H9 (cell line): ENCODE results near the gene UCKL1. TPM values are rescaled to one million over a fixed set of nuclear protein-coding genes. Genes with fewer than 3 reads are reported as not detected.

Experiments used
- DNase-seq: peaks from one replicate; pipeline ENCODE4 v3.0.0-alpha.2; 2017
- H2AFZ ChIP-seq: one replicate; pipeline ENCODE4 v1.6.1; 2013; ENCODE audit warnings: mild to moderate bottlenecking, low read length, control low read depth, moderate library complexity
- H2AK5ac ChIP-seq: 2 replicates; pipeline ENCODE4 v1.6.1; 2013; ENCODE audit warnings: low read length, control low read depth, mixed read lengths; ENCODE audit not compliant: insufficient read length
- H2BK120ac ChIP-seq: one replicate; pipeline ENCODE4 v1.6.1; 2013; ENCODE audit warnings: low read depth, mild to moderate bottlenecking, low read length, control low read depth, inconsistent platforms; ENCODE audit not compliant: poor library complexity, severe bottlenecking
- H2BK12ac ChIP-seq: 2 replicates; pipeline ENCODE4 v1.6.1; 2013; ENCODE audit warnings: low read length, control low read depth, mixed read lengths, low read depth; ENCODE audit not compliant: insufficient read length
- H2BK15ac ChIP-seq: 2 replicates; pipeline ENCODE4 v1.6.1; 2013; ENCODE audit warnings: low read depth, low read length, control low read depth
- H2BK20ac ChIP-seq: one replicate; pipeline ENCODE4 v1.6.1; 2013; ENCODE audit warnings: low read depth, mild to moderate bottlenecking, low read length, control low read depth, inconsistent platforms; ENCODE audit not compliant: poor library complexity, severe bottlenecking
- H2BK5ac ChIP-seq: 2 replicates; pipeline ENCODE4 v1.6.1; 2013; ENCODE audit warnings: low read length, control low read depth, mixed read lengths; ENCODE audit not compliant: insufficient read length
- H3K14ac ChIP-seq: 2 replicates; pipeline ENCODE4 v1.6.1; 2013; ENCODE audit warnings: low read length, control low read depth; ENCODE audit not compliant: insufficient read depth
- H3K18ac ChIP-seq: 2 replicates; pipeline ENCODE4 v1.6.1; 2013; ENCODE audit warnings: low read depth, mild to moderate bottlenecking, mixed read lengths, low read length, control low read depth; ENCODE audit not compliant: insufficient read length
- H3K23ac ChIP-seq: 2 replicates; pipeline ENCODE4 v1.6.1; 2013; ENCODE audit warnings: low read length, control low read depth, mixed read lengths, low read depth; ENCODE audit not compliant: insufficient read length
- H3K23me2 ChIP-seq: 2 replicates; pipeline ENCODE4 v1.6.1; 2013; ENCODE audit warnings: low read depth, mild to moderate bottlenecking, mixed read lengths, low read length, control low read depth; ENCODE audit not compliant: insufficient read length, poor library complexity, severe bottlenecking
- H3K27ac ChIP-seq: 2 replicates; pipeline ENCODE4 v1.5.1; 2013; ENCODE audit warnings: low read length, control low read depth, mixed read lengths, low read depth; ENCODE audit not compliant: insufficient read length
- H3K27me3 ChIP-seq: 2 replicates; pipeline ENCODE4 v1.6.1; 2013; ENCODE audit warnings: low read length, control low read depth, inconsistent platforms; ENCODE audit not compliant: insufficient read depth
- H3K4ac ChIP-seq: 2 replicates; pipeline ENCODE4 v1.6.1; 2013; ENCODE audit warnings: low read depth, mild to moderate bottlenecking, control low read depth, inconsistent platforms, low read length, moderate library complexity
- H3K4me1 ChIP-seq: 2 replicates; pipeline ENCODE4 v1.6.1; 2013; ENCODE audit warnings: low read length, control low read depth, inconsistent platforms; ENCODE audit not compliant: insufficient read depth
- H3K4me2 ChIP-seq: 2 replicates; pipeline ENCODE4 v1.6.1; 2013; ENCODE audit warnings: low read length, control low read depth, mixed read lengths; ENCODE audit not compliant: insufficient read length, insufficient read depth
- H3K56ac ChIP-seq: 2 replicates; pipeline ENCODE4 v1.6.1; 2013; ENCODE audit warnings: low read depth, mild to moderate bottlenecking, mixed read lengths, low read length, control low read depth; ENCODE audit not compliant: insufficient read length
- H3K79me1 ChIP-seq: 2 replicates; pipeline ENCODE4 v1.6.1; 2013; ENCODE audit warnings: low read depth, mild to moderate bottlenecking, moderate library complexity, low read length, control low read depth, inconsistent platforms; ENCODE audit not compliant: insufficient read depth, poor library complexity, severe bottlenecking
- H3K79me2 ChIP-seq: 2 replicates; pipeline ENCODE4 v1.6.1; 2013; ENCODE audit warnings: low read length, control low read depth, inconsistent platforms; ENCODE audit not compliant: insufficient read depth
- H3K9ac ChIP-seq: 2 replicates; pipeline ENCODE4 v1.6.1; 2013; ENCODE audit warnings: low read length, control low read depth, mixed read lengths; ENCODE audit not compliant: insufficient read length; ENCODE audit errors: extremely low read depth
- H3K9me3 ChIP-seq: one replicate; pipeline ENCODE4 v1.6.1; 2013; ENCODE audit warnings: low read depth, low read length, inconsistent platforms; ENCODE audit not compliant: control insufficient read depth
- H3T11ph ChIP-seq: one replicate; pipeline ENCODE4 v1.6.1; 2013; ENCODE audit warnings: mild to moderate bottlenecking, low read length, control low read depth, inconsistent platforms
- H4K20me1 ChIP-seq: one replicate; pipeline ENCODE4 v1.6.1; 2013; ENCODE audit not compliant: control insufficient read depth, insufficient read length, insufficient read depth
- H4K5ac ChIP-seq: 2 replicates; pipeline ENCODE4 v1.6.1; 2013; ENCODE audit warnings: low read depth, mild to moderate bottlenecking, mixed read lengths, low read length, control low read depth; ENCODE audit not compliant: insufficient read length
- H4K8ac ChIP-seq: replicated peaks from 2 replicates; pipeline ENCODE4 v1.6.1; 2013; ENCODE audit warnings: low read length, control low read depth, mixed read lengths, low read depth; ENCODE audit not compliant: insufficient read length
- H4K91ac ChIP-seq: 2 replicates; pipeline ENCODE4 v1.6.1; 2013; ENCODE audit warnings: low read depth, mild to moderate bottlenecking, moderate library complexity, mixed read lengths, low read length, control low read depth; ENCODE audit not compliant: insufficient read length
- H3K27ac Mint-ChIP-seq, 3 experiments: 2 replicates in 2 of 3; 3 replicates in 1 of 3; pipeline ENCODE4 v1.8.0; 2020 to 2021; ENCODE audit warnings: mixed read lengths in 3 of 3, mild to moderate bottlenecking in 1 of 3, moderate library complexity in 1 of 3
- H3K27me3 Mint-ChIP-seq: 2 replicates; pipeline ENCODE4 v1.8.0; 2021; ENCODE audit warnings: low read depth, mild to moderate bottlenecking, moderate library complexity, mixed read lengths
- H3K36me3 Mint-ChIP-seq, 3 experiments: 2 replicates in 2 of 3; 3 replicates in 1 of 3; pipeline ENCODE4 v1.8.0; 2020 to 2021; ENCODE audit warnings: low read depth in 3 of 3, mixed read lengths in 3 of 3; ENCODE audit not compliant: insufficient read depth in 1 of 3
- H3K4me1 Mint-ChIP-seq, 2 experiments: 2 replicates each; pipeline ENCODE4 v1.8.0; 2020; ENCODE audit warnings: mixed read lengths in 2 of 2
- H3K4me3 Mint-ChIP-seq, 2 experiments: 2 replicates in 1 of 2; 3 replicates in 1 of 2; pipeline ENCODE4 v1.8.0; 2020 to 2021; ENCODE audit warnings: mild to moderate bottlenecking in 2 of 2, mixed read lengths in 2 of 2, moderate library complexity in 1 of 2
- H3K9me3 Mint-ChIP-seq, 2 experiments: 2 replicates in 1 of 2; 3 replicates in 1 of 2; pipeline ENCODE4 v1.8.0; 2020; ENCODE audit warnings: mild to moderate bottlenecking in 2 of 2, mixed read lengths in 2 of 2, moderate library complexity in 1 of 2
- CTCF ChIP-seq: fragments of 200-600 bp; sonication (generic); conservative IDR thresholded peaks from 3 replicates; pipeline ENCODE4 v1.8.0; 2021; ENCODE audit warnings: antibody characterized with exemption, mild to moderate bottlenecking
- WGBS: extraction: QIAGEN DNeasy Blood & Tissue Kit; methylation state at CpG from one replicate; pipeline ENCODE4 v1.1.7; 2013; ENCODE audit warnings: missing lambda C conversion rate, low lambda C conversion rate, mixed read lengths; ENCODE audit not compliant: insufficient read length; ENCODE audit errors: extremely low coverage; 5-methylcytosine and 5-hydroxymethylcytosine counted together
- total RNA-seq: library from RNA; stranded (reverse); gene quantifications from 2 replicates; pipeline ENCODE4 v1.2.1, GENCODE V29; 2021

Gene UCKL1
- total RNA-seq, 1 experiment from 2014 or later, result 40.9 TPM

- H2BK120ac ChIP-seq, result no peak overlapping the region
- Mint-ChIP-seq H3K4me1 (peaks cover 16 to 17% of the 10 kb centered on the region in 2 experiments), H3K9me3 (no peaks in the 10 kb centered on the region), H3K27ac (peak overlapping the region in 1 of 3 experiments; percentile 33; a peak in 1 of 7 replicates), H3K36me3 (peaks cover 1 to 36% (median 32%) of the 10 kb centered on the region in 3 experiments; a peak in 5 of 7 replicates), H3K4me3 (no peak overlapping the region; a peak in 2 of 5 replicates), H3K27me3 (no peaks in the 10 kb centered on the region)
- H3K79me2 ChIP-seq, result peaks cover 4% of the 10 kb centered on the region; the same call in 1 of the 2 replicates
- no peaks in the 10 kb centered on the region for H3K79me1 ChIP-seq
- H3K23ac ChIP-seq, result no peak overlapping the region
- H3K23me2 ChIP-seq, result peaks cover 6% of the 10 kb centered on the region
- H3K14ac ChIP-seq, result no peak overlapping the region
- no peak overlapping the region for H3K56ac ChIP-seq
- no peak overlapping the region for H3K9ac ChIP-seq
- H2AFZ ChIP-seq, result no peak overlapping the region
- H2BK5ac ChIP-seq, result no peak overlapping the region
- no peak for TF ChIP-seq CTCF
- DNase-seq, result no peak
- H4K91ac ChIP-seq, result no peak overlapping the region
- H3K4ac ChIP-seq, result no peak overlapping the region
- 0 out of 2 replicates have a peak, but pooled peaks cover 2% of the 10 kb centered on the region for H3K4me1 ChIP-seq
- no peak overlapping the region for H4K8ac ChIP-seq
- H3T11ph ChIP-seq, result no peak overlapping the region
- H3K4me2 ChIP-seq, result no peak overlapping the region
- H2AK5ac ChIP-seq, result no peak overlapping the region
- H2BK20ac ChIP-seq, result no peak overlapping the region
- no peak overlapping the region for H3K18ac ChIP-seq
- no peak overlapping the region for H2BK12ac ChIP-seq
- no peak overlapping the region for H3K27ac ChIP-seq
- H2BK15ac ChIP-seq, result no peak overlapping the region
- H3K27me3 ChIP-seq, result no peaks in the 10 kb centered on the region
- H3K9me3 ChIP-seq, result no peaks in the 10 kb centered on the region
- H4K20me1 ChIP-seq, result no peaks in the 10 kb centered on the region
- no CpG with 5 or more reads among the region's 7 CpGs for WGBS
- no peak overlapping the region for H4K5ac ChIP-seq
Measured at GRCh38 chr20:63892402-63892801, 63.8 kb downstream of the UCKL1 start.
